ENCODE measurements around the gene NCLN. TPM values are rescaled to one million over a fixed set of nuclear protein-coding genes. Genes with fewer than 3 reads are reported as not detected.
A peak's percentile ranks its signal among the peaks of the same experiment; 100 is the strongest.

NCLN gene
- total RNA-seq, 1 donor from 2014 or later: 12.2 TPM

- peak; percentile 12 for DNase-seq (ENCODE audit: low spot score)
- H3F3A ChIP-seq (ENCODE audit: low read depth): peaks cover 10% of the 10 kb centered on the region
- H3K36me3 ChIP-seq: no peaks in the 10 kb centered on the region
- Mint-ChIP-seq H3K4me3 (no peak overlapping the region), H3K36me3 (peaks cover 8% of the 10 kb centered on the region), H3K4me1 (peaks cover 4% of the 10 kb centered on the region), H3K9me3 (peaks cover 6% of the 10 kb centered on the region), H3K27ac (no peak overlapping the region), H3K27me3 (ENCODE audit: insufficient read depth, low read depth) (no peaks in the 10 kb centered on the region)
- H3K27me3 ChIP-seq: no peaks in the 10 kb centered on the region
- no peak overlapping the region for H3K27ac ChIP-seq
- H3K4me2 ChIP-seq: no peak overlapping the region
- H3K4me1 ChIP-seq: no peaks in the 10 kb centered on the region
- H2AFZ ChIP-seq (replicated peaks): no peak overlapping the region
- no peak overlapping the region for H3K4me3 ChIP-seq
- TF ChIP-seq CTCF (IDR thresholded peaks at IDR 0.05): no peak
- no peak for TF ChIP-seq EZH2phosphoT487 (IDR thresholded peaks at IDR 0.05)
- no peak for TF ChIP-seq EZH2 (IDR thresholded peaks at IDR 0.05)
- peaks cover 29% of the 10 kb centered on the region for H4K20me1 ChIP-seq (ENCODE audit: low read depth)
- H3K79me2 ChIP-seq (ENCODE audit: low read depth): no peaks in the 10 kb centered on the region
- H3K9me3 ChIP-seq (ENCODE audit: low read depth): no peaks in the 10 kb centered on the region
- no peak overlapping the region for H3K9ac ChIP-seq
Observed at GRCh38 chr19:3248728-3249326, 63.1 kb downstream of the NCLN start.

DNA sequence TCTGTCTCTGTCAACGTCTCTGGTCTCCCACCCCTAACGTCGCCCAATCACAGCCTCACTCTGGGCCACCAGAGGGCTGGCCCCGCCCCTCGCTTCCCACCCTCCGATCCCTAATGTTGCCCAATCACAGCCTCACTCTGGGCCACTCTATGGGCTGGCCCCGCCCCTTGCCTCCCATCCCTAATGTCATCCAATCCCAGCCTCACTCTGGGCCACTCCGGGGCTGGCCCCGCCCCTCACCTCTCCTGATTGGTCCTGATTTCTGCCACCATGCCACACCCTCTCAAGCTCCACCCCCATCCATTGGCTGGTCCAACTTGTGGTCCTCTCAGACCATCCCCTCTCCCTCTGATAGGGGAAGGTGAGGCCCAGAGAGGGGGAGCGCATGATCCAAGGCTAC, 63.7 kb downstream of the NCLN start:
- H3K27me3 ChIP-seq: no peaks in the 10 kb centered on the region
- H3K9me3 ChIP-seq (ENCODE audit: low read depth): no peaks in the 10 kb centered on the region
- peaks cover 6% of the 10 kb centered on the region for H3F3A ChIP-seq (ENCODE audit: low read depth)
- no peak overlapping the region for H3K27ac ChIP-seq
- peaks cover 24% of the 10 kb centered on the region for H4K20me1 ChIP-seq (ENCODE audit: low read depth)
- H2AFZ ChIP-seq (replicated peaks): no peak overlapping the region
- no peak overlapping the region for H3K4me3 Mint-ChIP-seq
- H3K4me3 ChIP-seq: no peak overlapping the region
- no peak overlapping the region for H3K27ac Mint-ChIP-seq
- no peaks in the 10 kb centered on the region for H3K27me3 Mint-ChIP-seq (ENCODE audit: insufficient read depth, low read depth)
- H3K79me2 ChIP-seq (ENCODE audit: low read depth): no peaks in the 10 kb centered on the region
- DNase-seq (ENCODE audit: low spot score): peak; percentile 23
- peaks cover 4% of the 10 kb centered on the region for H3K4me1 Mint-ChIP-seq
- H3K4me2 ChIP-seq: no peak overlapping the region
- no peaks in the 10 kb centered on the region for H3K4me1 ChIP-seq
- peaks cover 12% of the 10 kb centered on the region for H3K36me3 Mint-ChIP-seq
- H3K36me3 ChIP-seq: no peaks in the 10 kb centered on the region
- H3K9ac ChIP-seq: no peak overlapping the region
- peaks cover 6% of the 10 kb centered on the region for H3K9me3 Mint-ChIP-seq
- TF ChIP-seq CTCF (IDR thresholded peaks at IDR 0.05) (no peak), EZH2phosphoT487 (IDR thresholded peaks at IDR 0.05) (no peak)

DNA sequence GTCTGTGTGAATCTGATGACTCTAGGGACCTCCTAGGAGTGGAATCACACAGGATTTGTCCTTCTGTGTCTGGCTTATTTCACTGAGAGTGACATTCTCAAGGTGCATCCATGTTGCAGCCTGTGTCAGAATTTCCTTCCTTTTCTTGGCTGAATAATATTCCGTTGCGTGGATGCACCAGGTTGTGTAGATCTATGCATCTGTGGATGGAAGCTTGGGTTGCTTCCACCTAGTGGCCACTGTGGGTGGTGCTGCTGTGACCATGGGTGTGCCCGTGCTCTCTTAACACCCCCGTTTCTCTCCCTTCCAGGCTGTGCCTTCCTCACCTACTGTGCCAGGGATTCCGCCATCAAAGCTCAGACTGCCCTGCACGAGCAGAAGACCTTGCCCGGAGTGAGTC, 64.9 kb downstream of the NCLN start:
- Histone ChIP-seq H3K9ac (no peak overlapping the region), H3K36me3 (no peaks in the 10 kb centered on the region), H3K9me3 (ENCODE audit: low read depth) (no peaks in the 10 kb centered on the region), H2AFZ (replicated peaks) (no peak overlapping the region), H4K20me1 (ENCODE audit: low read depth) (peaks cover 17% of the 10 kb centered on the region), H3K4me1 (no peaks in the 10 kb centered on the region), H3K4me2 (no peak overlapping the region), H3K27ac (no peak overlapping the region), H3K4me3 (no peak overlapping the region), H3K79me2 (ENCODE audit: low read depth) (no peaks in the 10 kb centered on the region), H3K27me3 (no peaks in the 10 kb centered on the region), H3F3A (ENCODE audit: low read depth) (no peaks in the 10 kb centered on the region)
- H3K4me3 Mint-ChIP-seq: no peak overlapping the region
- no peak for DNase-seq (ENCODE audit: low spot score)
- peaks cover 4% of the 10 kb centered on the region for H3K4me1 Mint-ChIP-seq
- no peak overlapping the region for H3K27ac Mint-ChIP-seq
- H3K36me3 Mint-ChIP-seq: peaks cover 15% of the 10 kb centered on the region
- no peaks in the 10 kb centered on the region for H3K27me3 Mint-ChIP-seq (ENCODE audit: insufficient read depth, low read depth)
- TF ChIP-seq EZH2 (IDR thresholded peaks at IDR 0.05): no peak
- no peak for TF ChIP-seq EZH2phosphoT487 (IDR thresholded peaks at IDR 0.05)
- TF ChIP-seq CTCF (IDR thresholded peaks at IDR 0.05): peak; percentile 44
- H3K9me3 Mint-ChIP-seq: peaks cover 6% of the 10 kb centered on the region

Measured in neural progenitor cell (in vitro differentiated cells).